Astrocyte of the spinal cord (primary cell): ENCODE data around the gene DHX16.

Experiments
- DNase-seq: peaks from one replicate; pipeline ENCODE4 v3.0.0; 2011; ENCODE audit warnings: low read depth, low spot score
- H3K4me3 ChIP-seq: 2 replicates; pipeline ENCODE4 v1.5.1; 2011; ENCODE audit warnings: low read depth, mild to moderate bottlenecking, low read length, moderate library complexity
- in situ Hi-C: cut with HindIII; loops from 2 replicates; pipeline ENCODE4 v1.10.0; 2017; ENCODE audit warnings: low sequenced_read_pairs
- TF ChIP-seq, protein P1 (sequence below): IDR thresholded peaks from 2 replicates; pipeline ENCODE4 v1.5.1; 2012; ENCODE audit warnings: low read depth, mild to moderate bottlenecking, low read length, inconsistent platforms

Gene DHX16

GRCh38 chr6:30603961-30604360 is 68.8 kb downstream of the DHX16 start:
- in situ Hi-C loops: no loop called here
- H3K4me3 ChIP-seq: no peak overlapping the region
- DNase-seq: no peak
- TF ChIP-seq, protein P1, sequence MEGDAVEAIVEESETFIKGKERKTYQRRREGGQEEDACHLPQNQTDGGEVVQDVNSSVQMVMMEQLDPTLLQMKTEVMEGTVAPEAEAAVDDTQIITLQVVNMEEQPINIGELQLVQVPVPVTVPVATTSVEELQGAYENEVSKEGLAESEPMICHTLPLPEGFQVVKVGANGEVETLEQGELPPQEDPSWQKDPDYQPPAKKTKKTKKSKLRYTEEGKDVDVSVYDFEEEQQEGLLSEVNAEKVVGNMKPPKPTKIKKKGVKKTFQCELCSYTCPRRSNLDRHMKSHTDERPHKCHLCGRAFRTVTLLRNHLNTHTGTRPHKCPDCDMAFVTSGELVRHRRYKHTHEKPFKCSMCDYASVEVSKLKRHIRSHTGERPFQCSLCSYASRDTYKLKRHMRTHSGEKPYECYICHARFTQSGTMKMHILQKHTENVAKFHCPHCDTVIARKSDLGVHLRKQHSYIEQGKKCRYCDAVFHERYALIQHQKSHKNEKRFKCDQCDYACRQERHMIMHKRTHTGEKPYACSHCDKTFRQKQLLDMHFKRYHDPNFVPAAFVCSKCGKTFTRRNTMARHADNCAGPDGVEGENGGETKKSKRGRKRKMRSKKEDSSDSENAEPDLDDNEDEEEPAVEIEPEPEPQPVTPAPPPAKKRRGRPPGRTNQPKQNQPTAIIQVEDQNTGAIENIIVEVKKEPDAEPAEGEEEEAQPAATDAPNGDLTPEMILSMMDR: no peak
